ENCODE data around the gene FAM110D. TPM values are rescaled to one million over a fixed set of nuclear protein-coding genes. Genes with fewer than 3 reads are reported as not detected.

Gene FAM110D
- polyA plus RNA-seq, 1 donor from 2014 or later: 0.31 TPM

GRCh38 chr1:26212726-26213125 is 53.8 kb downstream of the FAM110D start:
- H3F3A ChIP-seq (ENCODE audit: insufficient read depth, low read length, poor library complexity, severe bottlenecking): no peaks in the 10 kb centered on the region
- H3K36me3 ChIP-seq (ENCODE audit: insufficient read depth, low read length): no peaks in the 10 kb centered on the region
- H3K9ac ChIP-seq (ENCODE audit: low read length): no peak overlapping the region
- no peak overlapping the region for H2AFZ ChIP-seq (ENCODE audit: low read depth, low read length)
- H3K4me2 ChIP-seq (ENCODE audit: low read length): no peak overlapping the region
- H3K27me3 ChIP-seq (ENCODE audit: insufficient read depth, low read depth, low read length): no peaks in the 10 kb centered on the region
- no peaks in the 10 kb centered on the region for H3K9me2 ChIP-seq (ENCODE audit: insufficient read depth, low read length)
- no peak overlapping the region for H3K27ac ChIP-seq (ENCODE audit: low read length)
- TF ChIP-seq TAF1 (IDR thresholded peaks at IDR 0.05; ENCODE audit: low read depth) (no peak), CTCF (IDR thresholded peaks at IDR 0.05; ENCODE audit: poor library complexity, severe bottlenecking) (no peak), REST (IDR thresholded peaks at IDR 0.05; ENCODE audit: borderline replicate concordance) (no peak), EZH2 (IDR thresholded peaks at IDR 0.05; ENCODE audit: borderline replicate concordance, insufficient read depth, low read length, poor library complexity, severe bottlenecking) (no peak), POLR2AphosphoS5 (IDR thresholded peaks at IDR 0.05) (no peak), EP300 (conservative IDR thresholded peaks at IDR 0.05; ENCODE audit: poor library complexity, severe bottlenecking) (no peak), SMC3 (conservative IDR thresholded peaks at IDR 0.05; ENCODE audit: poor library complexity) (no peak), MXI1 (conservative IDR thresholded peaks at IDR 0.05; ENCODE audit: poor library complexity, severe bottlenecking) (no peak), RAD21 (conservative IDR thresholded peaks at IDR 0.05) (no peak)
- no peaks in the 10 kb centered on the region for H4K20me1 ChIP-seq (ENCODE audit: insufficient read depth)
- H3K79me2 ChIP-seq (replicated peaks; ENCODE audit: insufficient read depth, low read length): no peaks in the 10 kb centered on the region
- no peaks in the 10 kb centered on the region for H3K9me3 ChIP-seq (ENCODE audit: low read length)
- H3K4me3 ChIP-seq (ENCODE audit: low read length): no peak overlapping the region

GRCh38 chr1:26213335-26213905 is 54.5 kb downstream of the FAM110D start:
- H3K4me2 ChIP-seq (ENCODE audit: low read length): no peak overlapping the region
- no peaks in the 10 kb centered on the region for H3K9me2 ChIP-seq (ENCODE audit: insufficient read depth, low read length)
- H3K79me2 ChIP-seq (replicated peaks; ENCODE audit: insufficient read depth, low read length): no peaks in the 10 kb centered on the region
- no peaks in the 10 kb centered on the region for H3K27me3 ChIP-seq (ENCODE audit: insufficient read depth, low read depth, low read length)
- TF ChIP-seq EP300 (conservative IDR thresholded peaks at IDR 0.05; ENCODE audit: poor library complexity, severe bottlenecking) (no peak), REST (IDR thresholded peaks at IDR 0.05; ENCODE audit: borderline replicate concordance) (no peak)
- H3K9me3 ChIP-seq (ENCODE audit: low read length): no peaks in the 10 kb centered on the region
- H4K20me1 ChIP-seq (ENCODE audit: insufficient read depth): no peaks in the 10 kb centered on the region
- H2AFZ ChIP-seq (ENCODE audit: low read depth, low read length): no peak overlapping the region
- H3K4me3 ChIP-seq (ENCODE audit: low read length): no peak overlapping the region
- no peaks in the 10 kb centered on the region for H3K36me3 ChIP-seq (ENCODE audit: insufficient read depth, low read length)
- no peaks in the 10 kb centered on the region for H3F3A ChIP-seq (ENCODE audit: insufficient read depth, low read length, poor library complexity, severe bottlenecking)
- no peak overlapping the region for H3K9ac ChIP-seq (ENCODE audit: low read length)
- H3K27ac ChIP-seq (ENCODE audit: low read length): no peak overlapping the region

Other genes with a start within 250 kb of the FAM110D start
- gene PAFAH2, start 161.0 kb upstream of the FAM110D start, polyA plus RNA-seq: 7.9 and 10.4 TPM in 2 replicates
- gene EXTL1, start 137.3 kb upstream of the FAM110D start, polyA plus RNA-seq: 2.0 and 2.7 TPM in 2 replicates
- gene SLC30A2, start 113.0 kb upstream of the FAM110D start, polyA plus RNA-seq: 0.28 and 0.46 TPM in 2 replicates
- gene TRIM63, start 91.4 kb upstream of the FAM110D start, polyA plus RNA-seq: not detected in 2 replicates
- gene PDIK1L, start 47.3 kb upstream of the FAM110D start, polyA plus RNA-seq: 41.3 and 44.9 TPM in 2 replicates
- not detected in 2 replicates for gene C1orf232, start 9.9 kb downstream of the FAM110D start, polyA plus RNA-seq
- gene ZNF593, start 10.8 kb downstream of the FAM110D start, polyA plus RNA-seq: 20.2 and 25.0 TPM in 2 replicates
- gene ZNF593OS, start 12.8 kb downstream of the FAM110D start, polyA plus RNA-seq: not detected in 2 replicates
- gene CNKSR1, start 18.4 kb downstream of the FAM110D start, polyA plus RNA-seq: 2.2 and 7.8 TPM in 2 replicates
- gene CATSPER4, start 31.5 kb downstream of the FAM110D start, polyA plus RNA-seq: not detected in 2 replicates
- 20.5 and 26.2 TPM in 2 replicates for gene CEP85, start 75.1 kb downstream of the FAM110D start, polyA plus RNA-seq
- 7.5 and 12.8 TPM in 2 replicates for gene SH3BGRL3, start 121.0 kb downstream of the FAM110D start, polyA plus RNA-seq
- 18.5 and 19.4 TPM in 2 replicates for gene UBXN11, start 147.6 kb downstream of the FAM110D start, polyA plus RNA-seq
- gene CD52, start 158.9 kb downstream of the FAM110D start, polyA plus RNA-seq: not detected in 2 replicates
- gene CRYBG2, start 195.1 kb downstream of the FAM110D start, polyA plus RNA-seq: 0.18 and 2.5 TPM in 2 replicates
- not detected in 2 replicates for gene ZNF683, start 213.7 kb downstream of the FAM110D start, polyA plus RNA-seq